GM19099 (cell line): ENCODE results near the gene TNXB.

Experiments used
- POLR2A ChIP-seq: IDR thresholded peaks from 3 replicates; pipeline ENCODE4 v1.6.1; 2011; ENCODE audit warnings: low read depth; ENCODE audit not compliant: insufficient read length; ENCODE audit errors: extremely low read depth

Gene TNXB

GRCh38 chr6:32086661-32087573 lies 22.2 kb downstream of the TNXB start:
- TF ChIP-seq POLR2A: no peak

- TF ChIP-seq POLR2A: no peak
Observed at GRCh38 chr6:32085759-32086459, 23.2 kb downstream of the TNXB start.

GRCh38 chr6:32084780-32085179 lies 24.4 kb downstream of the TNXB start:
- TF ChIP-seq POLR2A: no peak

GRCh38 chr6:32083812-32084768 lies 25.0 kb downstream of the TNXB start:
- no peak for TF ChIP-seq POLR2A

- TF ChIP-seq POLR2A: no peak
Observed at GRCh38 chr6:32082935-32083334, 26.2 kb downstream of the TNXB start.

GRCh38 chr6:32082478-32082877 lies 26.7 kb downstream of the TNXB start:
- TF ChIP-seq POLR2A: no peak

- TF ChIP-seq POLR2A: no peak
Observed at GRCh38 chr6:32081168-32081990, 27.8 kb downstream of the TNXB start.

GRCh38 chr6:32079566-32080290 lies 29.4 kb downstream of the TNXB start:
- TF ChIP-seq POLR2A: no peak

GRCh38 chr6:32076321-32076809 lies 32.8 kb downstream of the TNXB start:
- no peak for TF ChIP-seq POLR2A

GRCh38 chr6:32075781-32076180 lies 33.4 kb downstream of the TNXB start:
- TF ChIP-seq POLR2A: no peak

- no peak for TF ChIP-seq POLR2A
Observed at GRCh38 chr6:32074996-32075532, 34.1 kb downstream of the TNXB start.

GRCh38 chr6:32073613-32074012 lies 35.5 kb downstream of the TNXB start:
- no peak for TF ChIP-seq POLR2A

GRCh38 chr6:32073101-32073500 lies 36.0 kb downstream of the TNXB start:
- no peak for TF ChIP-seq POLR2A
